Fibroblast of lung (primary cell): ENCODE measurements around the gene RPS21.

Source experiments
- CTCF ChIP-seq, 2 donors: IDR thresholded peaks in 1 of 2; conservative IDR thresholded peaks in 1 of 2; 1 replicate in 1 of 2; 2 replicates in 1 of 2; pipeline ENCODE4 v1.5.1; 2011 to 2012; ENCODE audit warnings: low read length in 2 of 2, control low read depth in 1 of 2, inconsistent platforms in 1 of 2, low read depth in 1 of 2, mild to moderate bottlenecking in 1 of 2
- EZH2 ChIP-seq: IDR thresholded peaks from 2 replicates; pipeline ENCODE4 v1.5.1; 2012; ENCODE audit warnings: low read length, control low read depth, mild to moderate bottlenecking; ENCODE audit errors: missing control alignments

DNA sequence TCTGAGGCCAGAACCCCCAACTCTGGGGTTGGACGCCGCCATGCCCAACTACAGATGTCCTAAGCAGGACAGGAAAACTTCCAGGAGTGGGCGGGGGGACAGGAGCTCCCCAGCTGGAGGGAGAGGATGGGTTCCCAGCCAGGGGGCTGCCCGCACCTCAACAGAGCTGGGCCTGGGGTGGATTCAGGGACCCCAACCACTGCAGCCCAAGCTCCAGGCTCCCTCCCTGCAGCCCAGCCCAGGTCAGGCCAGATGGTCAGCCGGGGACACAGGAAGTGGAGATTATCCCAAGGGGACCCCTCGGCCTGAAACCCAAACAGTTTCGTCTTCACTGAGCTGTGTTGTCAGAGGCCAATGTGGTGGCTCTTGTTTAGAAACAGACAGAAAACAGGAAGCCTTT lies 29.2 kb upstream of the RPS21 start:
- TF ChIP-seq CTCF (conservative IDR thresholded peaks at IDR 0.05 in 1 of 2, IDR thresholded peaks at IDR 0.05 in 1 of 2; ENCODE audit: low read depth in 1 of 2, low read length in 2 of 2) = no peak
- TF ChIP-seq EZH2 = no peak
